ENCODE results near the gene C11orf86.

- TF ChIP-seq POLR2A (IDR thresholded peaks at IDR 0.05) (no peak), CTCF (IDR thresholded peaks at IDR 0.05) (no peak)
Observed at GRCh38 chr11:66937193-66937733, 37.8 kb upstream of the C11orf86 start.

Measured in upper lobe of left lung (tissue), 4 donors.